CD4-positive, alpha-beta T cell treated with Interleukin-15 for 4 hours (primary cell): ENCODE measurements around the gene PTPRN2.
"Not testable (repeated sequence)": the region's sequence is repeated elsewhere in the genome, so short reads cannot be mapped to it uniquely, and the experiment has no call there.

Source experiments
- DNase-seq: peaks from one replicate; pipeline ENCODE4 v3.0.0-alpha.2; 2020; ENCODE audit warnings: low spot score

PTPRN2 gene

DNA sequence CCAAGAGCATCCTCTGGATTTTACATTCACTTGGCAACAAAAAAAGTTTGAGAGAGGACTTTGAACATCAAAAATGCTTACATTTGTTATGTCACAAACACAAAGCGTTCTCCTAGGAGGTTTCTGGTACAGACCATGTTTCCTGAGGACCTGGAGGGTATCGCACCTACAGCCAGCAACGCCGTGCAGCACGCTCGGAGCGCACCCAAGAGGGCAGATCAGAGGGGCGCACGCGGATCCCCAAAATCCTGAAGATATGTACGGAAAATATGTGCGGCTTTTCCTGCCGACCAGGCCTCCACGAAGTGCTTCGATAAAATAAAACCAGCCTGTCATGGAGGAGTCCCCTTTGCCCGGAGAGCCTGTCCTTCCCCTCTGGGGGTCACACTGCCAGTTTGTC lies 796.0 kb downstream of the PTPRN2 start:
- no peak for DNase-seq

DNA sequence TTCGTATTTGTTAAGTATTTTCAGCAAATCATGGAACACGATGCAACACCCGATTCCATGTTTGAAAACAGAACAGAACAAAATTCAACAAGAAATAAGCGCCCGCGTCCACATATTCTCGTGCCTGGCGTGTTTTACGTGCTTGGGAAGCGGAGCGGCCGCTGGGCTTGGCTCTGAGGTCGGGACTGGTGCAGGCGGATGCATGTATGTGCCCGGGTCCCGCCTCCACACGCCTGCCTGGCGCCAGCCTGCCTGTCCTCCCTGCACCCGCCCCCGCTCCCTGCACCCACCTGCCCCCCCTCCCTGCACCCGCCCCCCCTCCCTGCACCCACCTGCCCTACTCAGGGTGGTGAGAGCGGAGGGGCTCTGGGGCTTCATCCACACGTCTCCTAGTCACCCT lies 796.4 kb downstream of the PTPRN2 start:
- no peak for DNase-seq

DNA sequence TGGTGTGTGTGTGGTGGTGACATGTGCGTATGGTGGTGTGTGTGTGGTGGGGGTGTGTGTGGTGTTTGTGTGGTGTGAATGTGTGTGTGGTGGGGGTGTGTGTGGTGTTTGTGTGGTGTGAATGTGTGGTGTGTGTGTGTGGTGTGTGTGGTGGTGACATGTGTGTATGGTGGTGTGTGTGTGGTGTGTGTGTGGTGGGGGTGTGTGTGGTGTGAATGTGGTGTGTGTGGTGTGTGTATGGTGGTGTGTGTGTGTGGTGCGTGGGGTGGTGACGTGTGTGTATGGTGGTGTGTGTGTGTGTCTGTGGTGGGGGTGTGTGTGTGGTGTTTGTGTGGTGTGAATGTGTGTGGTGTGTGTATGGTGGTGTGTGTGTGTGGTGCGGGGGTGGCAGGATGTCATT lies 797.7 kb downstream of the PTPRN2 start:
- no peak for DNase-seq

DNA sequence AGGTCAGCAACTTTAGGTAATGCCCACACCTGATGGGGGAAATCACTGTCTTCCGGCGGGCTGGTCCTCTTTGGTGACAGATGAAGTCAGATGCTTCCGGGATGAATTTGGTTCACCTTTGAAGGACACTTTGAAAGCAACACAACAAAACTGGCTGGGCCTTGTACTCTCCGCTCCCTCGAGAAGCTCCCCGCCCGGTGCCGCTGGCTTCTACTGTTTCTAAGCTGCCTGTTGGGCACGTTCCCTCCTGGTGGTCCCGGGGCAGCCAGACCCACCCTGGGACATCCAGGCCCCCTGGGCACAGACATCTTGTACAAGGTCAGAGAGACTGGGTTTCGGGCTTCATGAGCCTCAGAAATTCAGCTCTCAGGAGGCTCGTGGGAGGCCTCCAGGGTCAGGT lies 798.5 kb downstream of the PTPRN2 start:
- DNase-seq = no peak

- no peak for DNase-seq
Measured at GRCh38 chr7:157788573-157788972, 799.0 kb downstream of the PTPRN2 start.

DNA sequence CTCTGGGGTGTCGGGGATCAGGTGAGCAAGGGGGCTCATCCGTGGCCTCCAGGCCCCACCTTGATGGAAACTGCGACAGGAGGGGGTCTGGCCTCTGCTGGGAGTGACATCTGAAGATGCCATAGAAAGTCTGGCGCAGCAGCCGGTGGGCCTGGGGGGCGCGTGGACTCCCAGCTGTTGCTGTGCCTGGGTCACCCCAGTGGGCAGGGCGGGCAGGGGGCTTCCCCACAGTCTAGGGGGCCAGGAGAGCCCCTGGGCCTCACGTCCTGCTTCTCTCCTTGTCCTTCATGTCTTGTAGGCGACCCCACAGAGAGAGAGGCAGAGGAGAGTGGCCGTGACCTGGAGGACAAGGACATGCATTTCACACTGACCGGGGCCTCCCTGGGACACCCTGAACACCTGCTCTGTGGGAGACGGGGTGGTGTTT lies 800.3 kb downstream of the PTPRN2 start:
- no peak for DNase-seq

DNA sequence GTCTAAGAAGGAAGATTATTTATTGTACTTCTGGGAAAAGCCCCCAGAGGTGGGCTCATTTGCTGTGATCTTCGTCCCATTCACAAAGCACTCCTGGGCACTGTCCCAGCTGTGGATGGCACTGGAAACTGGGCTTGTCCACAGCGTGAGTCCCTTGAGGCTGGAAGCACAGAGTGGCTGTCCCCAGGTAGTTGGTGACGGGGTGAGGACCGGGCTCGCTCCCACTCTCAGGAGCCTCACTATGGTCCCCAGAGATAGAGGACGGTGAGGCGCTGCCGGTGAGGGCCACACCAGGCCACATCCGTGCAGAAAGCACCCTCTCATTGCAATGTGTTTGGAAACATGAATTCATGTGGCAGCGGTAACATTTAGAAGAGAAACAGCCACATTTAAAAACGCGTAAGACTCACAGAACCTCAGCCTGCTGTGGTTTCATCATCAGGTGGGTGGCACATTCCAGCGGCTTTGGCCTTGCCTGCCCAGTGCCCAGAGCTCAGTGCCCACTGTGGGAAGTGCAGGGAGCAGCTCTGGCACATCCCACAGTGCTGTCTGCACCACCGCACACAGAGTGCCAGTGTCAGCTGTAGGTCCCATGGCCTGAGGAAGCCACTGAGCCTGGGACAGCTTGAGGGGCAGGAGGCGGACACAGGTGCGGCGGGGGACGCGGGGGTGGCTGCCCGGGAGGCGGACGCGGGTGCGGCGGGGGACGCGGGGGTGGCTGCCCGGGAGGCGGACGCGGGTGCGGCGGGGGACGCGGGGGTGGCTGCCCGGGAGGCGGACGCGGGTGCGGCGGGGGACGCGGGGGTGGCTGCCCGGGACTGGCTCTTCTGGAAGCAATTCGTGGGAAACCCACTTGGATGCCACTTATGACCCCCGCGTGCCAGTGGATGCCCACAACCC lies 801.0 kb downstream of the PTPRN2 start:
- no peak for DNase-seq

DNA sequence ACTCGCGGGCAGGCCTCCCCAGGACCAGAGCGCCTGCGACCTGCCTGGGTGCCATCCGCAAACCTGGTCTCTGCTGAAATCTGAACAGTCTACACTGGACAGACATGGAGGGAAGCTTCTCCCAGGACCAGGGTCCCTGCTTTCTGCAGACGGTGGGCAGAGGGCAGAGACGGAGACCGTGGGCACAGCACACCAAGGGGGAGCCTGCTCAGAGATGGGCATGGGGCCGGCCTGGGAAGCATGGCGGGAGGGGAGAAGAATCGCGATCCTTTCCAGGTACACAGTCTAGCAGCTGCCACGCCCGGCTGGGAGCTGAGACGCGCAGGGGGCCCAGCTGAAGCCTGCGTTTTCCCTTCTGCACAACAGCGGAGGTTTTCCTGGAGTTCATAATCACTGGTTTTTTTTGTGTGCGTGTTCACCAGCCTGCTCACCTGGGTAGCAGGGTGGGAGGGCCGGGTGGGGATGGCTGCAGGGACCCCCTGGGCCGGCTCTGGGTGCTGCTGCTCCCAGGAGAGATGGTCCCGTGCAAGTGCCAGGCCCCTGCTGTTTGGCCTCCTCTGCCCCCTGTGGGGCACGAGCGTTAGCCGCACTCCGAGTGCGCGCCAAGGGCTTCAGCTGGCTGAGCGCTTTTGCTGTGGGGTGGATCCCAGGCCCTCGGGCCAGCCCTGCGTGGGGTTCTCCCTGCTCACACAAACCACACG lies 802.0 kb downstream of the PTPRN2 start:
- no peak for DNase-seq

GRCh38 chr7:157784979-157785441 lies 802.6 kb downstream of the PTPRN2 start:
- DNase-seq = no peak

DNA sequence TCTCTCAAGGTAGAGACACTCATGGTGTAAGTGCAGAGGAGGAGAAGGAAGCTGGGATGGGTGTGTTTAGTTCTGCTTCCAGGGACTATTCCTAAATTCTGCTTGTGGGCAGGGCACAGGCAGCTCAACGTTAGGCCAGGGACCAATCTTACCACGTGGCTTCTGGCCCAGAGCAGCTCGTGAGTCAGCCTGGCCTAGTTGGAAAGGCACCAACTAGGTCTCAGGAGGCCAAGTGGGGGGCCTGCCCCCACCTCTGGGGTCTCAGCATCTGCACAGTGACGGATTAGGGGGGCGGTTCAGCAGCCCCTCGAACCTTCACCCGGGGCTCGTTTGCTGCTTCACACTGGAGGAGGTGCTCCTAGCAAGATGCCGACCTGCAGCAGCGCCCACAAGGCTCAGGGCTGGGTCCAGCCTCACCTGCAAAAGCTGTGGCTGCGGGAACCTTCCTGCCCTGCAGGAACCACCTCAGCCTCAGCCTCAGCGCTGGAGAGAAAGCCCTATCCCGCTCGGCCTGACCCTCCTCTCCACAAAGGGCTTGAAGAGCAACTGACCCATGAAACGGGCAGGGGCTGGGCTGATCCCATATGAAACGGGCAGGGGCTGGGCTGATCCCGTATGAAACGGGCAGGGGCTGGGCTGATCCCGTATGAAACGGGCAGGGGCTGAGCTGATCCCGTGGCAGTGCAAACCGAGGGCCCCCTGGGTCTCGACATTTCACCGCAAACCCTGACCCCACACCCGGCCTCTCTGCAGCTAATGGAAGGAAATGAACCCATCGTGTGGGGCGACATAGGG lies 803.4 kb downstream of the PTPRN2 start:
- no peak for DNase-seq

DNA sequence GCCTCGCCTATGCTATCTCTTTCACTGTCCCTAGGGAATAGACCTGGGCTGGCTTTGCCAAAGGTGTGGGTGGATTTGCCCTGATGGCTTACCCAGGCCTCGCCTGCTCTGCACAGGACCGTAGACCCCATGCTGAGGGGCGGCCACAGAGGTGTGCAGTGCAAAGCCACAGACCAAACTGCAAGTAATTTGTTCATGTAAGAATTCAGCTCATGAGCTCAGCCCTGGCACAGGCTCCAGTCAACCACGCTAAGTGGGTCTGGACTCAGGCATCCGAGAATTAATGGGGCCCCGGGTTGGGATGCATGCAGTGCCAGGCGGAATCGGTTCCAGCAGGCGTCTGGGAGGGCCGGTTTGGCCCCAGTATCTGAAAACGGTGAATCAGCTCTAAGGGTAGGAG lies 805.6 kb downstream of the PTPRN2 start:
- no peak for DNase-seq

- no peak for DNase-seq
Measured at GRCh38 chr7:157780721-157781120, 806.9 kb downstream of the PTPRN2 start.

DNA sequence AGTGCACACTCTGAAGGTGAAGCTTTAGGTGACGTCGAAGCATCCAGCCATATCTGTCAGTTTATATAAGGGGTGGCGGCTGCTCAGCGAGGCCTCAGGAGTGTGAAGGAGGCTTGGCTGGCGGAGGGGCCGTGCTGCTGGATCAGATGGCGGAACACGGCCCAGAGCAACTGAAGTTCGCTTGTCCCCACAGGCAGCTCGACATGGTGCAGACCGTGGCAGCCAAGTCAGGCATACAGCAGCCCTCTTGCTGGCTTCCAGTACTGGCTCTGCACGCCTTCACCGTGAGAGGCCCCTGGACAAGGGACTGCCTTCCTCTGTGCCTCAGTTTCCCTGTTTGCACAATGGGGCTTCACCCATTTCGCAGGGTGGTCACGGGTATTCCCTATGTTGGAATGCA lies 807.3 kb downstream of the PTPRN2 start:
- DNase-seq = no peak

DNA sequence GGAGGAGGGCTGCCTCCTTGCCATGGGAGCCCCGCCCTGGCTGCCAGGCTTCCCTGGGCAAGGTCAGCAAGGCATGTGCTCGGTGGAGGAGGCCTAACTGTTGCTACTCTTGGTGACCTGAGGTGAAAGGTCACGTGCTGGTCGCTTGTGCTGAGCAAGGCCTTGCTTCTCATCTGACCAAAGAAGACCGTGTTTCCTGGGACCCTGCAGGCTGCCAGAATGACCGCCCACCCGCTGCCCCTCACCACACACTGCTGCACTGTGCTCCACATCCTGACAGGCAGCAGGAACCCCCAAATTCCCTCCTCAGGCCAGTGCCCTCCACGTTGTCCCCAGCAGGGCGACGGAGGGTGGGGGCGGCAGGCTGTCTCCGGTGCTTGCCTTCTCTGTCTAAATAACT lies 808.4 kb downstream of the PTPRN2 start:
- no peak for DNase-seq

GRCh38 chr7:157777194-157777762 lies 810.3 kb downstream of the PTPRN2 start:
- not testable (repeated sequence) for DNase-seq

- DNase-seq = no peak
Measured at GRCh38 chr7:157775560-157776332, 811.9 kb downstream of the PTPRN2 start.

DNA sequence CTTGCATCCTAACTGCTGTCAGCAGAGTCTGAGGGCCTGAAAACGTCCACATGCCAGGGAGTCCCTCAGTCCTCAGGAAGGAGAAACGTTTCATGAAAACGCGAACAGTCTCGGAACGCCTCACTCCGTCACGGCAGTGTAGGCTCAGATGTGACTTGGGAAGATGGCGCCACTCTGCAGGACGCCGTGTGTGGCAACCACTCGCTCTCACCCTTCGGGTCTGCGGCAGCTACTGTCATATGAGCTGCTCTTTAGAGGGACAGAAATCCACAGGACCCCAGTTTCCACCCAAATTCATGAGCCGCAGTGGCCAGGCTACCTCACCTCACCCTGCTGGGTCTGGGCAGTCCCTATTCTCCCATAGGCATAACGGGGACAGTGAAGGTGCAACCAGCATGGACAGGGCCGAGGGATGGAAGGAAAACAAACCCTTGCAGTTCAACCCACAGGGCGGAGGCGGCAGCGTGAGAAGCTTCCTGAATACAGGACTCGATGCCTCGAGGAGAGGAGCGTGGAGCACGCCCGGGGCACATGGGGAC lies 812.5 kb downstream of the PTPRN2 start:
- no peak for DNase-seq

GRCh38 chr7:157774495-157774894 lies 813.1 kb downstream of the PTPRN2 start:
- no peak for DNase-seq

- DNase-seq = no peak
Measured at GRCh38 chr7:157773361-157773760, 814.3 kb downstream of the PTPRN2 start.

DNA sequence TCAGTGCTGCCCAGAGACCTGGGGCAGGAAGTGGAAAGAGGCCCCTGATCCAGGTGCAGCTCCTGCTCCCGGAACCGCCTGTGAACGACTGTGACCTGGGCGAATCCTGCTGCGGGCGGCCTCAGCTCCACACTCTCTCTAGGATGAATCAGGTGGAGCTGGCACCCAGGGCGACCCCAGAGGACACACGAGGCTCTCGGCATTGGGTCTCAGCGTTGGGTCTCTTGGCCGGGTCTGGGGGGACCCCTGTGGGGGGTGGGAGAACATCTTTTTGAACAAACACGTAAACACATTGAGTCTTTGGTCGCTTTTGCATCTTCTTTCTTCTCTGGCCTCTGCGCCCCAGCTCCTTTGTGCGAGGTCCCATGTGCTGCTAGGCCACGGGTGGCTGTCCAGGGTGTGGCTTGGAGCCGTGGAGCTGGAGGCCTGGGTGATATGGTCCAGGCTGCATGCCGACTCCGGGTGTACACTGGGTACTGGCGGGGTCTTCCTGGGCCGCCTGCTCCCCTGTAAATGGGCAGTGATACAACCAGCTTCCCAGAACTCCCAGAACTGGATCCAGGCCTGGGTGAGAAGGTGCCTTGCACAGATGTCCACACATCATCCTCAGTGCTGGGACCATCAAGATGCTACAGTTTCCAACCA lies 815.0 kb downstream of the PTPRN2 start:
- no peak for DNase-seq

DNA sequence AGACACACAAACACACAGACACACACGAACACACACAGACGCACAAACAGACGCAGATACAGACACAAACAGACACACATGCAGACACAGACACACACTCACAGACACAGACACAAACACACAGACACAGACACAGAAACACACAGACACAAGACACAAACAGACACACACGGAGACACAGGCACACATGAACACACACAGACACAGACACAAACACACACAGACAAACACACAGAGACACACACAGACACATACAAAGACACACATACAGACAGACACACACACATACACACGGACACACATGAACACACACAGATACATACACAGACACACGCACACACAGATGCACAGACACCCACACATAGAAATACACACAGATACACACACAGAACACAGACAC lies 815.9 kb downstream of the PTPRN2 start:
- no peak for DNase-seq
